NCI-H526 treated with DMSO at 0.1 percent for 48 hours (cell line): ENCODE data around the gene PAK5.

Source experiments
- DNase-seq: peaks from one replicate; lab custom pipeline; 2025; lab: John Stamatoyannopoulos, UW

PAK5 gene

DNA sequence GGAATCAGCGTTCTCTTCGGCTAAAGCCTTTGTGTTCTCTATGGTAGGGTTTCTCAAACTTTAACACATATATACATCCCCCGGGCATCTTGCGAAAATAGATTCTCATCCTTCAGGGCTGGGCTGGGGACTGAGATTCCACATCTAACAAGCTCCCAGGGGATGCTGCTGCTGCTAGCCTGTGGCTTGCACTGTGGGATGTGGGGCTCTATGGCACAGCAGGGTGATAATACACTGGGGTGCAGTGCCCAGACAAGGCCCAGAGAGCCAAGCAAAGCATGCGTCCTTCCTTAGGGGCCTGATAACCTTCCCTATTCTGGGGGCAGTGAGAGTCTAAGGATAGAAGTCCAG is 222.4 kb downstream of the PAK5 start:
- no peak for DNase-seq

DNA sequence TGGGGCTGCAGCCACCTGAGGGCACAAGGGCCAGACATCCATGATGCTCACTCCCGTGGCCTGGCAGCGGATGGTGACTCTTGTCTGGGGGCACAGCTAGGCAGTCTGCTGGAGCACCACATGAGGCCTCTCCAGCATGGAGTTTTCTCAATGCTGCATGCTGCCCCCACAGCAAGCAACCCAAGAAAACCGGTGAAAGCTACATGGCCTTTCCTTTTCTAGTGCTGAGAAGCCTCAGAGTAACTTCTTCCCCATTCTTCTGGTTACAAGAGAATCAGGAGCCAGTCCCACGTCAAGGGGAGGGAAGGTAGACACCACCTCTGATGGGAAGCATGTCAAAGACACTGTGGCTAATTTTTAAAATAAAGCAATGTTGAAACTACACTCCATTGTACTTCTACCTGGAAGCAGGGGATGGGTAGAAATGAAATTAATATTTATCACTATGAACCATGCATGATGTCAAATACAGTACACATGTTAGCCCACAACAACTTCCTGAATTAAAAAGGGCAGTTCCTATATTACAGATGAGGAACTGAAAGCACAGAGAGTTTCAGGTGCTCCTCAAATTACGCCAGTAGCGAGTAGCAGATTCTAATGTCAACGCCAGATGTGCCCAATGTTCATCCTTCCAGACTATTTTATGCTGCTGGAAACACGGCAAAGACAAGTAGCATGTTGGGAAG is 223.0 kb downstream of the PAK5 start:
- no peak for DNase-seq

DNA sequence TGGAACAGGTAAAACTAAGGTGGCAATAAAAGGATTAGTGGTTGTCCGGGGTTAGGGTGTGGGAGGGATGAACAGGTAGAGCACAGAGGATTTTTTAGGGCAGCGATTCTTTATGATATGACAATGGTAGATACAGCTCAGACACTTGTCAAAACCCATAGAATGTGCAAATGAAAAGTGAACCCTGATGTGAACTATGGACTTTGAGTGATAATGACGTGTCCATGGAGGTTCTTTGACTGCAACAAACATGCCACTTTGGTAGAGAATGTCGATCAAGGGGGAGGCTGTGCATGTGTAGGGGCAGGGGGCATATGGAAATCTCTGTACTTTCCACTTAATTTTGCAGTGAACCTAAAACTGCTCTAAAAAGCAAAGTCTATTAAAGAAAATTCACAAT is 223.8 kb downstream of the PAK5 start:
- DNase-seq = no peak

GRCh38 chr20:9613871-9614270 is 225.0 kb downstream of the PAK5 start:
- DNase-seq = no peak

DNA sequence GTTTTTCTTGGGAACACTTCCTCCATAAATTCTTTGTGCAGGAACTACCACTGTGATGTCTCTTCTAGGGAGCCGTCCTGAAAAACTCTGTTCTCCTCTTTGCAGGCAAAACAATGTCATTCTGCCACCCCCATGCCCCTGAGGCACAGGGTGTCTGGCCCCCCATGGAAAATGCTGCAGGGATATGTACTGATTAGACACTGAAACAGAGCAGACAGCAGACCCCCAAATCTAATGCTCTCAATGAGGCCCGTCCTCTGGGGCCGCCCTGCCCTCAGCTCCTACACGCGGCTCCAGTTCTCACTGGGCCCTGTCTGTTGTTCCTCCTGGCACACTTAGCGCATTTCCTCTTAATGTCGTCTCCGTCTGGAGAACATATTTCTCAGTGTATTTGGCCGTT is 227.0 kb downstream of the PAK5 start:
- no peak for DNase-seq

DNA sequence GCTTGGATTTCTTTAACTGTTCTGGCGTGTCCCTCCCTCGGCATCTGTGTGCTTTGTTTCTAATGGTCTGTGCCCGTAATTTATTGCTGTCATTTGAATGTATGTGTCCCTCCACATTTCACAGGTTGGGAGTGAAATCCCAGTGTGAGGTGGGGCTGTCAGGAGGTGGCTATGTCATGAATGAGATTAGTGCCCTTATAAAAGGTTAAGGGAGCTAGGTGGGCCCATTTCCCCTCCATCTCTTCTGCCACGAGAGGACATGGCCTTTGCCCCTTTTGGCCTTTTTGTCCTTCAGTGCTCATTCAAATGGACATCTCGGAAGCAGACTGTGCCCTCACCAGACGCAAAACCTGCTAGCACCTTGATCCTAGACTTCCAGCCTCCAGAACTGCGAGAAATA is 228.2 kb downstream of the PAK5 start:
- DNase-seq = no peak

GRCh38 chr20:9609887-9610502 is 228.9 kb downstream of the PAK5 start:
- DNase-seq = peak; percentile 68

- no peak for DNase-seq
Measured at GRCh38 chr20:9608639-9609340, 230.1 kb downstream of the PAK5 start.

- DNase-seq = no peak
Measured at GRCh38 chr20:9602847-9603183, 236.1 kb downstream of the PAK5 start.

DNA sequence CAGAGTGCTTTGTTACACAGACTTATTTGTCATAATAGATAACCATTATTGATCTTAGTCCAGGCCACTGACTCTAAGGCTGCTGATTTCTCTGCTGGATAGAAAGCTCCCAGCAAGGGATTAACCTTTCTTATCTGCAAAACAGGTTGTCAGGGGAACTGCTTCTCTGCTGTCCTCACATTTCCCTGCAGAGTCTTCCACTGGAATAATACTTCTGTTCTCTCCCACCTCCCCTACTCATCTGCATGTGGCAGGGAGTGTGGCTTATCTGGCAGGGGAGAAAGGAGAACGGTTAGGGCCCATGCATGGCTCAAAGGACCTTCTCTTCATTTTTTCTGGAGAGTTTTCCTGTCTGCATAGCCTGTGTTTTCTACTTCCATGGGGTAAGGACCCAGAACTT is 238.3 kb downstream of the PAK5 start:
- DNase-seq = no peak

GRCh38 chr20:9597547-9597946 is 241.3 kb downstream of the PAK5 start:
- no peak for DNase-seq

GRCh38 chr20:9595763-9596162 is 243.1 kb downstream of the PAK5 start:
- DNase-seq = no peak

- no peak for DNase-seq
Measured at GRCh38 chr20:9594284-9594875, 244.5 kb downstream of the PAK5 start.

- no peak for DNase-seq
Measured at GRCh38 chr20:9592419-9592818, 246.5 kb downstream of the PAK5 start.

DNA sequence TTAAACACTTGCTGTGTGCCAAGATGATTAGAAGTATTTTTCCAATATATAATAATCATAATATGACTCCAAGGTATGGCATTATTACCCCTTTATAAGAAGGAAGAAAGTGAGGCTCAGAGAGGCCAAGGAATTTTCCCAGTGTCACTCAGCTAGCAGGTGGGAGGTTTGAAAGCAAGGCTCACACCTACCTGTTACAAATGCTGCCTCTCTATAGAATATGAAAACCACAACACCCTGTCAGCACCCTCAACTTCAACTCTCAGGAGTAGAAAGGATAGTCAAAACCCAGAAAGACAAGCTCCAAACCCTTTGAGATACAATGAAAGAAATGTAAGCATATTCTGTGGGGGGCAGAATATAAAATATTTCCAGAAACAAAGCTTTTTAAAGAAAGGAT is 247.8 kb downstream of the PAK5 start:
- no peak for DNase-seq

GRCh38 chr20:9590189-9590588 is 248.7 kb downstream of the PAK5 start:
- DNase-seq = no peak

DNA sequence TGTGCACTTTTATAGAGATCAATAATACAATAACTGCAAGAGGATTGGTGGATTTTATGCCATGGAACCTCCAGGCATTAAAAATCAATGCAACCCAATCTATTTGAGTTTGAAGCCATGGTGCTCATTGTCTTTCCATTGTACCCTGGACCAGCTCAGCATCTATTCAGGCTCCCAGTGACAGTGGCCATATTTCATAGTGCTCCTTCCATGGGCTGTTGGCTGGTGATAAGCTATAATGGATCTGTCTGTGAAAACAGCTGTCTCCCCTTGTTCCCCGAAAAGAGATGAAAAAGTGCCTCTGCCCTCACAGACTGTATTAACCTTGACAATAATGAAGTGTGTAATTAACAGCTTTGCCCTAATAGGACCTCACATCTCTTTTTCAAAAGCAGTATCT is 250.2 kb downstream of the PAK5 start:
- no peak for DNase-seq

GRCh38 chr20:9583151-9583550 is 255.7 kb downstream of the PAK5 start:
- no peak for DNase-seq

GRCh38 chr20:9582137-9582536 is 256.7 kb downstream of the PAK5 start:
- DNase-seq = no peak

GRCh38 chr20:9581509-9581908 is 257.4 kb downstream of the PAK5 start:
- DNase-seq = no peak

- no peak for DNase-seq
Measured at GRCh38 chr20:9578594-9578993, 260.3 kb downstream of the PAK5 start.

- no peak for DNase-seq
Measured at GRCh38 chr20:9577397-9577796, 261.5 kb downstream of the PAK5 start.

DNA sequence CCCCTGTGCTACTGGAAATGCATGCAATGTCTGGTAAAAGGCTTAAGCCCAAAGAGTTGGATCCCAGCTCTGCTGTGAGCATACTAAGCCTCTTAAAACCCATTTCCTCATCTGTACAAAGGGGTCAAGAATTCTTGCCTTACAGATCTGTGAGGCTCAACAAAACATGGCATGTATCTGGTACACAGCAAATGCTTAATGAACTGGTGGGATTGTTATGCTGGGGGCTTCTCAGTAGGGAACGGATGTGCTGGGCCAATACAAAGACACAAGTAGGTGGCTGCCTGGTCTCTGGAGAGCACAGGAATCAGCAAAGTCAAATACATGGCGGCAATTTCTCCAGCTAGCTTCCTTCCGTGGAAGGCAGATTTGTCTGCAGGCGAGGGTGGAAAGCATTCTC is 262.2 kb downstream of the PAK5 start:
- DNase-seq = no peak
